ENCODE measurements around the gene AFMID. TPM values are rescaled to one million over a fixed set of nuclear protein-coding genes. Genes with fewer than 3 reads are reported as not detected.
"Not testable (repeated sequence)": the region's sequence is repeated elsewhere in the genome, so short reads cannot be mapped to it uniquely, and the experiment has no call there.

The AFMID gene
- total RNA-seq, 2 donors from 2014 or later: 23.1 to 34.1 TPM

- H3K36me3 Mint-ChIP-seq (ENCODE audit: insufficient read depth in 2 of 2): peaks cover under 1 to 2% of the 10 kb centered on the region in 2 donors
- ATAC-seq (replicated peaks in 1 of 2) (peak; percentile 90 to 91), DNase-seq (peak; percentile 92 to 95)
- H3K4me1 Mint-ChIP-seq (ENCODE audit: low read depth): peaks cover 40% of the 10 kb centered on the region
- H3K27ac Mint-ChIP-seq: peak within 1 kb of the TSS; percentile 46
- H3K9me3 Mint-ChIP-seq: no peaks in the 10 kb centered on the region
- peak within 1 kb of the TSS; percentile 81 to 82 for H3K4me3 Mint-ChIP-seq
- H3K27me3 Mint-ChIP-seq (ENCODE audit: low read depth): no peaks in the 10 kb centered on the region
These were observed 18.8 kb upstream of the AFMID start, which contains the start of gene SYNGR2 for GRCh38 chr17:78168242-78168902. Gene SYNGR2, plus strand, starts transcription at chr17:78168581. Its CDS starts 36 bp downstream, at chr17:78168617.

DNA sequence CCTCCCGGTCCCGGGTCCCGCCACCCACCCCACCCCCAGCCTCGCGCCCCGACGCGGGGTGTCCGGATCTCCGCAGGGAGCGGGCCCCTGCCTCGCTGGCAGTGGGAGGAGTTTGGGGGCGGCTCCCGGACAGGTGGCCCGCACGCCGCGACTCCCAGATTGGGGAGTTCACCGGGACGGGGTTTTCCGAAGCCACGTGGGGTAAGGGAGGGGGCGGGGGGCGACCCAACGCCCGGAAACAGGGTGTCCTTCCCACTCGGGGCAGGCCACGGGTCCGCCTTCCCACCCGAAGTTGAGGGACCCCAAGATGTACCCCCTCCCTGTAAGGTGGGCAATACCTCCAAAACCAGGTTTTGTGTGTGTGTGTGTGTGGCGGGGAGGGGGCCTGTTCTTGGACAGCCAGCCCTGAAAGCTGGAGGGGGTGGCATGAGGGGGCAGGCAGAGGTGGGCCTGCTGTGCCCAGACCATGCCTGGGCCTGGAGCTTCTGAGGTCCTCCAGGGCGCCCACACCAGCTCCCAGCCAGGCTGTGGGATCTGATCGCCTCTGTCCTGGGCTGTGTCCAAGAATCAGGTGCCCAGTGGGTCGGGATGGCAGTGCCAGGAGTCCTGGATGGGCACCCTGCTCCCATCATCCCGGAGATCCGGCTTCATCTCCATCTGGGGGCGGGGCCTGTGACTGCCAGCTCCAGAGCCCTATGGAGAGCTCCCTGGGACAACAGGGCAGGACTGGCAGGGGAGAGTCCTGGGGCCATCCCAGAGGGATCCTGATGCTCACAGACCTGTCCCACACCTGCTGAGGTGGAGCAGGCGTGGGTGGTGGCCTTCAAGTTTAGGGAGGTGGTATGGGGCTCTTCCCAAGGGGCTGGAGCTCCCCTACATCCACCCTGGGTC is 18.0 kb upstream of the AFMID start:
- peak; percentile 31 to 34 for ATAC-seq (replicated peaks in 1 of 2)
- no peaks in the 10 kb centered on the region for H3K27me3 Mint-ChIP-seq (ENCODE audit: low read depth)
- peak overlapping the region; percentile 78 to 79 for H3K4me3 Mint-ChIP-seq
- H3K36me3 Mint-ChIP-seq (ENCODE audit: insufficient read depth in 2 of 2): peaks cover 5 to 10% of the 10 kb centered on the region in 2 donors
- H3K27ac Mint-ChIP-seq: peak overlapping the region; percentile 46
- no peaks in the 10 kb centered on the region for H3K9me3 Mint-ChIP-seq
- peaks cover 48% of the 10 kb centered on the region for H3K4me1 Mint-ChIP-seq (ENCODE audit: low read depth)
- DNase-seq: peak; percentile 42 to 54

GRCh38 chr17:78170692-78171590 is 16.2 kb upstream of the AFMID start:
- Mint-ChIP-seq H3K4me1 (ENCODE audit: low read depth) (peaks cover 50% of the 10 kb centered on the region), H3K36me3 (ENCODE audit: insufficient read depth in 2 of 2) (peaks cover 5 to 15% of the 10 kb centered on the region in 2 donors), H3K27ac (peak overlapping the region; percentile 31), H3K9me3 (no peaks in the 10 kb centered on the region), H3K27me3 (ENCODE audit: low read depth) (no peaks in the 10 kb centered on the region), H3K4me3 (peak overlapping the region; percentile 44 to 79)
- ATAC-seq (replicated peaks in 1 of 2) (no peak), DNase-seq (no peak)

DNA sequence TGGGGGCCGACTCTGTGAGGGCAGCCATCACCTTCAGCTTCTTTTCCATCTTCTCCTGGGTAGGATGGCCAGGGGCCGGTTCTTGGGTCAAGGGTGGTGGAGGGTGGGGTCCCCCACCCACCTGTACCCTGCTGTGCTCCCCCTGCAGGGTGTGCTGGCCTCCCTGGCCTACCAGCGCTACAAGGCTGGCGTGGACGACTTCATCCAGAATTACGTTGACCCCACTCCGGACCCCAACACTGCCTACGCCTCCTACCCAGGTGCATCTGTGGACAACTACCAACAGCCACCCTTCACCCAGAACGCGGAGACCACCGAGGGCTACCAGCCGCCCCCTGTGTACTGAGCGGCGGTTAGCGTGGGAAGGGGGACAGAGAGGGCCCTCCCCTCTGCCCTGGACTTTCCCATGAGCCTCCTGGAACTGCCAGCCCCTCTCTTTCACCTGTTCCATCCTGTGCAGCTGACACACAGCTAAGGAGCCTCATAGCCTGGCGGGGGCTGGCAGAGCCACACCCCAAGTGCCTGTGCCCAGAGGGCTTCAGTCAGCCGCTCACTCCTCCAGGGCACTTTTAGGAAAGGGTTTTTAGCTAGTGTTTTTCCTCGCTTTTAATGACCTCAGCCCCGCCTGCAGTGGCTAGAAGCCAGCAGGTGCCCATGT is 15.4 kb upstream of the AFMID start:
- not testable (repeated sequence) for ATAC-seq (replicated peaks in 1 of 2); DNase-seq; H3K9me3 Mint-ChIP-seq; H3K27me3 Mint-ChIP-seq (ENCODE audit: low read depth)
- Mint-ChIP-seq H3K4me3 (peak overlapping the region; percentile 7 to 50), H3K36me3 (ENCODE audit: insufficient read depth in 2 of 2) (peaks cover 5 to 15% of the 10 kb centered on the region in 2 donors), H3K4me1 (ENCODE audit: low read depth) (peaks cover 52% of the 10 kb centered on the region), H3K27ac (peak overlapping the region; percentile 52)

DNA sequence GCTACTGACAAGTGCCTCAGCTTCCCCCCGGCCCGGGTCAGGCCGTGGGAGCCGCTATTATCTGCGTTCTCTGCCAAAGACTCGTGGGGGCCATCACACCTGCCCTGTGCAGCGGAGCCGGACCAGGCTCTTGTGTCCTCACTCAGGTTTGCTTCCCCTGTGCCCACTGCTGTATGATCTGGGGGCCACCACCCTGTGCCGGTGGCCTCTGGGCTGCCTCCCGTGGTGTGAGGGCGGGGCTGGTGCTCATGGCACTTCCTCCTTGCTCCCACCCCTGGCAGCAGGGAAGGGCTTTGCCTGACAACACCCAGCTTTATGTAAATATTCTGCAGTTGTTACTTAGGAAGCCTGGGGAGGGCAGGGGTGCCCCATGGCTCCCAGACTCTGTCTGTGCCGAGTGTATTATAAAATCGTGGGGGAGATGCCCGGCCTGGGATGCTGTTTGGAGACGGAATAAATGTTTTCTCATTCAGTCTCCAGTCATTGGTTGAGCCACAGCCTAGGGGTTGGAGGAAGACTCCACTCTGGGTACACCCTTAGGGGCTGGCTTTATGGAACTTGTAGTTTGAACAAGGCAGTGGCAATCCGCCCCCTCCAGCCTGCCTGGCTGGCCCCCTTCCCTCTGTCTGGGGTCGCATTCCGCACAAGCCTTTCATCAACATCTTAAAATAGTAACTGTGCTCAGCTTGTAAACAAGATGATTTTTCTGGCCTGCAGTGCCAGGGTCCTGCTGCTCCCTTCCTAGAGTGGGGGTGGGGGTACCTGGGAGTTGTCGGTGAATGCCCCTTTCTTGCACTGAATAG is 14.7 kb upstream of the AFMID start:
- H3K9me3 Mint-ChIP-seq: no peaks in the 10 kb centered on the region
- ATAC-seq (replicated peaks in 1 of 2): no peak
- H3K27ac Mint-ChIP-seq: peak overlapping the region; percentile 52
- H3K36me3 Mint-ChIP-seq (ENCODE audit: insufficient read depth in 2 of 2): peaks cover 5 to 15% of the 10 kb centered on the region in 2 donors
- DNase-seq: no peak
- peak overlapping the region; percentile 27 to 67 for H3K4me3 Mint-ChIP-seq
- no peaks in the 10 kb centered on the region for H3K27me3 Mint-ChIP-seq (ENCODE audit: low read depth)
- H3K4me1 Mint-ChIP-seq (ENCODE audit: low read depth): peaks cover 58% of the 10 kb centered on the region

- Mint-ChIP-seq H3K9me3 (no peaks in the 10 kb centered on the region), H3K4me1 (ENCODE audit: low read depth) (peaks cover 58% of the 10 kb centered on the region), H3K36me3 (ENCODE audit: insufficient read depth in 2 of 2) (peaks cover 5 to 17% of the 10 kb centered on the region in 2 donors), H3K27me3 (ENCODE audit: low read depth) (no peaks in the 10 kb centered on the region), H3K4me3 (peak overlapping the region; percentile 27 to 67), H3K27ac (peak overlapping the region; percentile 36)
- ATAC-seq (replicated peaks in 1 of 2) (peak; percentile 44 to 62), DNase-seq (no peak)
These were observed 14.0 kb upstream of the AFMID start for GRCh38 chr17:78173097-78173715.

DNA sequence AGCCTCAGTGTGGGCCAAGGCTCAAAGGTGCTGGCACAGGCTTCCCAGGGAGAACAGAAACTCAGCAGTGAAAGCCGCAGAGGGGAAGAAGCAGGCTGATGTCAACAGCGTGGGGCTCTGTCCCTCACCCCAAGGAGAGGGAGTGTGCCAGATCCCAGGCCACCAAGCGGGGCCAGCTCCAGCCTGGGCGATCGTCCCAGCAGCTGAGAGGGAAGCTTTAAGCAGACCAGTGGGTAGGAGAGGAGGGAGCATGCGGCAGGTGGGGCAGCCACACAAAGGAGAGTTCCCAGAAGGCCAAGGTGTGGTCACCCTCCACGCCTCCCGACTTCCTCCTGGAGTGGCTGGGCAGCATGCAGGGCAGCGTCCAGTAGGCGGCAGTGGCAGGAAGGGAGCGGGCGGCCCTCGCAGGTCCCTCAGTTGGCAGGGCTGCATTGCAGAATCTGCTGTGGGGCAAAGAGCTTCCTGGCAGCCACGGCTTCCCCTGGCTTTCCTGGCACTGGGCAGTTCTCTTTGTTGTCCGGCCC is 12.8 kb upstream of the AFMID start:
- Mint-ChIP-seq H3K4me3 (no peak overlapping the region), H3K27ac (peak overlapping the region; percentile 36), H3K36me3 (ENCODE audit: insufficient read depth in 2 of 2) (peaks cover 5 to 24% of the 10 kb centered on the region in 2 donors), H3K4me1 (ENCODE audit: low read depth) (peaks cover 63% of the 10 kb centered on the region), H3K27me3 (ENCODE audit: low read depth) (no peaks in the 10 kb centered on the region), H3K9me3 (no peaks in the 10 kb centered on the region)
- DNase-seq (no peak), ATAC-seq (replicated peaks in 1 of 2) (no peak)

GRCh38 chr17:78174870-78175642 is 12.1 kb upstream of the AFMID start:
- DNase-seq: no peak
- Mint-ChIP-seq H3K27ac (no peak overlapping the region), H3K36me3 (ENCODE audit: insufficient read depth in 2 of 2) (peaks cover 5 to 24% of the 10 kb centered on the region in 2 donors), H3K27me3 (ENCODE audit: low read depth) (no peaks in the 10 kb centered on the region), H3K9me3 (no peaks in the 10 kb centered on the region), H3K4me3 (no peak overlapping the region), H3K4me1 (ENCODE audit: low read depth) (peaks cover 56% of the 10 kb centered on the region)
- no peak for ATAC-seq (replicated peaks in 1 of 2)

- H3K9me3 Mint-ChIP-seq: no peaks in the 10 kb centered on the region
- peaks cover 9 to 28% of the 10 kb centered on the region in 2 donors for H3K36me3 Mint-ChIP-seq (ENCODE audit: insufficient read depth in 2 of 2)
- DNase-seq (no peak), ATAC-seq (replicated peaks in 1 of 2) (no peak)
- no peaks in the 10 kb centered on the region for H3K27me3 Mint-ChIP-seq (ENCODE audit: low read depth)
- peaks cover 55% of the 10 kb centered on the region for H3K4me1 Mint-ChIP-seq (ENCODE audit: low read depth)
- no peak overlapping the region for H3K4me3 Mint-ChIP-seq
- H3K27ac Mint-ChIP-seq: no peak overlapping the region
These were observed 11.6 kb upstream of the AFMID start for GRCh38 chr17:78175643-78175981.

GRCh38 chr17:78176548-78177025 is 10.6 kb upstream of the AFMID start:
- Mint-ChIP-seq H3K36me3 (ENCODE audit: insufficient read depth in 2 of 2) (peaks cover 12 to 31% of the 10 kb centered on the region in 2 donors), H3K4me1 (ENCODE audit: low read depth) (peaks cover 53% of the 10 kb centered on the region)

More at GRCh38 chr17:78176548-78177025, 10.6 kb upstream of the AFMID start:
- Mint-ChIP-seq H3K9me3 (no peaks in the 10 kb centered on the region), H3K27me3 (ENCODE audit: low read depth) (no peaks in the 10 kb centered on the region), H3K4me3 (no peak overlapping the region), H3K27ac (no peak overlapping the region)
- DNase-seq: peak; percentile 76 to 80
- peak; percentile 79 for ATAC-seq (replicated peaks in 1 of 2)
